ENCODE results near the gene ARHGEF3.

DNA sequence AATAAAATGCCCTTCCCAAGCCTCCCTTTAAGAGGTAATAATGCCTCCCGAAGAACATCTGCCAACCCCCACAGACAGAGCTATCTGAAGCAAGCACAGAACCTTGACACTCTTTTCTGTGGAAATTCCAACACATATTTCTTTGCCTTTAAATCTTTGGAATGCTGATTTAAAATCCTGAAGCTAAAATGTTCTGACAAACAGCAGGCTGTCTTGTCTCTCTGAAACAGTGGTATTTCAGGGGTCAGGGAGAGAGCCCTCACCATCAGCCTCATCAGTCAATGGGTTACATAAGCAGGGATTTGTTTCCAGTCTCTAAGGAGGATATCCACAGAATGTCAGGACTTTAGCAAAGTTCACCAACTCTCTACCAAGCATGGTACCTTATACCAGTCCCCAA is 27.8 kb upstream of the ARHGEF3 start:
- TF ChIP-seq, protein P1, sequence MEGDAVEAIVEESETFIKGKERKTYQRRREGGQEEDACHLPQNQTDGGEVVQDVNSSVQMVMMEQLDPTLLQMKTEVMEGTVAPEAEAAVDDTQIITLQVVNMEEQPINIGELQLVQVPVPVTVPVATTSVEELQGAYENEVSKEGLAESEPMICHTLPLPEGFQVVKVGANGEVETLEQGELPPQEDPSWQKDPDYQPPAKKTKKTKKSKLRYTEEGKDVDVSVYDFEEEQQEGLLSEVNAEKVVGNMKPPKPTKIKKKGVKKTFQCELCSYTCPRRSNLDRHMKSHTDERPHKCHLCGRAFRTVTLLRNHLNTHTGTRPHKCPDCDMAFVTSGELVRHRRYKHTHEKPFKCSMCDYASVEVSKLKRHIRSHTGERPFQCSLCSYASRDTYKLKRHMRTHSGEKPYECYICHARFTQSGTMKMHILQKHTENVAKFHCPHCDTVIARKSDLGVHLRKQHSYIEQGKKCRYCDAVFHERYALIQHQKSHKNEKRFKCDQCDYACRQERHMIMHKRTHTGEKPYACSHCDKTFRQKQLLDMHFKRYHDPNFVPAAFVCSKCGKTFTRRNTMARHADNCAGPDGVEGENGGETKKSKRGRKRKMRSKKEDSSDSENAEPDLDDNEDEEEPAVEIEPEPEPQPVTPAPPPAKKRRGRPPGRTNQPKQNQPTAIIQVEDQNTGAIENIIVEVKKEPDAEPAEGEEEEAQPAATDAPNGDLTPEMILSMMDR (IDR thresholded peaks at IDR 0.05; ENCODE audit: insufficient read depth, low read length): no peak
- no peak for TF ChIP-seq POLR2AphosphoS5 (IDR thresholded peaks at IDR 0.05; ENCODE audit: low read depth)
